Left renal cortex interstitium (tissue), 4 donors: ENCODE results near the gene VSIG8. TPM values are rescaled to one million over a fixed set of nuclear protein-coding genes. Genes with fewer than 3 reads are reported as not detected.

Experiments used
- DNase-seq, 4 donors: peaks; one replicate each; pipeline ENCODE4 v3.0.0-alpha.2; 2013; ENCODE audit warnings: low read depth in 4 of 4, low spot score in 2 of 4, missing footprints in 1 of 4
- polyA plus RNA-seq, 4 donors: library from polyadenylated mRNA; unstranded; fragments of 120-200 nt; gene quantifications; one replicate each; pipeline ENCODE4 v1.2.1, GENCODE V29; 2013; ENCODE audit not compliant: insufficient read length in 4 of 4

VSIG8 gene
- polyA plus RNA-seq, 4 donors: 0.39 to 1.2 (median 0.65) TPM

DNA sequence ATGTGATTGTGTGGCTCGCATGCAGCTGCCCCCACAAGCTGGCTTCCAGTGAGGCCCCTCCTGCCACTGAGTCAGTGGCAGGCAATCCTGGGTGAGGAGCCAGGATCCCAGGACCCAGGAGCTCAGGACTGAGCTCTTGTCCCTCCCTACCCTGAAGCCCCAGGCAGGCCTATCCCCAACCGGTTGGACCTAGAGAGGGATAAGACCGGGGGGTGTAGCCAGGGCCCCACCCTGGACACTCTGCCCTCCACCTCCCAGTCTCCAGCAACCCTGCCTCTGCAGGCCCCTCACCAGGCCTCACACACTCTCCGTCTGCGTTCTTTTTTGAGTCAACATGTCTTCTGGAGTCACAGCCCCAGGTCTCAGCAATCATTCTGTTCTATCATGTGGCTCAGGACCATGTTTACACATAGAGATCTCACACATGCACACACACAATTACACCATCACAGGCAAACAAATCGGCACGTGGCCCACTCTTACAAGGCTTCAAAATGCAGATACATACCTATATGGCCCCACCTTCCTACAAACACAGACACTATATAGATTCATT, 2.6 kb downstream of the VSIG8 start:
- DNase-seq: no peak

DNA sequence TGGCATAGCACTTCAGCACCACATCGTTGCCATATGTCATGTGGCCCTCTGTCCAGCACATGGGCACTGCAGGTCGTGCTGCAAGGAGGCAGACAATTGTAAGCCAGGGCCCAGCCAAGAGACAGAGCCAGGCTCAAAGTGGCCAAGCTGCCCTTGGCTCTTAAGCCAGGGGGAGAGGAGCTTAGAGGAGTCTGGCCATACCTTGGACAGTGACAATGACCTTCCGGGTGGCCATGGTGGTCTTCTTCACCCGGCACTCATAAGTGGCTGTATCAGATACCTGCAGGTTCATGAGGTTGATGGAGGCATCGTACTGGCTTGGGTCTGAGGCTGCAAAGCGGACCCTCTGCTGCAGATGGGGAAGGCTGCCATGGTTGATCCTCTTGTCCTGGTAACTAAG, 4.6 kb downstream of the VSIG8 start:
- no peak for DNase-seq

- DNase-seq: no peak
Measured at GRCh38 chr1:159856576-159856975, 5.9 kb downstream of the VSIG8 start.

GRCh38 chr1:159855709-159856108, 6.7 kb downstream of the VSIG8 start:
- no peak for DNase-seq

DNA sequence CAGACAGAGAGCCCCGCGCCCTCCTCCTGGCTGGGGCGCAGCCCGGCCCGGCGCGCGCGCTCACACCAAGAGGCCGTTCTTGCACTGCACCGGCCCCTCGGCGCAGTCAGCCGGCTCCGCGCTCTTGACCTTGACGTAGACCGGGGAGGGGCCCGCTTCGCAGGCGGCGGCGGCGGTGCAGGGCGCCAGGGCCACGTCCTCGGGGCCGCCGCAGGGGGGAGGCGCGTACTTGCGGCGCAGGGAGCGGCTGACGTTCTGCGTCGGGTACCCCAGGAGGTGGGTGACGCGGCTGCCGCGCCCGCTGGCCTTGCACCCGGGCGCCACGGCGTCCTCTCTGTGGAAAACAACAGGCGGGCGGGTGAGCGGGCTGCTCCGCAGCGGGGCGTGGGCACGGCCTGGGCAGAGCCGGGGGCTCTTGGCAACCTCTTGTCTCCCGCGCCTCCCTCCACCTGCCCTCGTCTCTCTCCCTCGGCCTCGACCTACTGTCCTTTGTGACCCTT, 7.7 kb downstream of the VSIG8 start:
- DNase-seq: peak in 3 of 4 donors; percentile 52 to 61 (median 56)

- peak in 2 of 4 donors; percentile 50 to 57 for DNase-seq
Measured at GRCh38 chr1:159854116-159854692, 8.3 kb downstream of the VSIG8 start.

GRCh38 chr1:159853417-159854115, 8.9 kb downstream of the VSIG8 start:
- DNase-seq: no peak

DNA sequence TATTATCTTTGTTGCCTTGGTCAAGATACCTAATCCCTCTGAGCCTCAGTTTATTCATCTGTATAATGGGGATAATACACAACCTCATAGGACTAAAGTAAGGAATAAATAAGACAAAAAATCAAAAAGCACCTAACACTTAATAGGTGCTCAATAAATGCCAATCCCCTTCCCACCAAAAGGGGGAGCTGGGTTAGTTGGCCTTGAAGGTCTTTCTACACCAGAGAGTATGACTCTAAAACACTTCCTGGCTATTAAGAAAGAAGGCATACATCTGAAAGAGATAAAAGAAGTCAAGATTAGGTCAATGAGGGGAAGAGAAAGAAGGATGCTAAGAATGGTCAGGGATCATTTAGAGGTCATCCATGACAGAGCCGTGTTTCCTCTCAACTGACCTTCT, 11.1 kb downstream of the VSIG8 start:
- DNase-seq: no peak

DNA sequence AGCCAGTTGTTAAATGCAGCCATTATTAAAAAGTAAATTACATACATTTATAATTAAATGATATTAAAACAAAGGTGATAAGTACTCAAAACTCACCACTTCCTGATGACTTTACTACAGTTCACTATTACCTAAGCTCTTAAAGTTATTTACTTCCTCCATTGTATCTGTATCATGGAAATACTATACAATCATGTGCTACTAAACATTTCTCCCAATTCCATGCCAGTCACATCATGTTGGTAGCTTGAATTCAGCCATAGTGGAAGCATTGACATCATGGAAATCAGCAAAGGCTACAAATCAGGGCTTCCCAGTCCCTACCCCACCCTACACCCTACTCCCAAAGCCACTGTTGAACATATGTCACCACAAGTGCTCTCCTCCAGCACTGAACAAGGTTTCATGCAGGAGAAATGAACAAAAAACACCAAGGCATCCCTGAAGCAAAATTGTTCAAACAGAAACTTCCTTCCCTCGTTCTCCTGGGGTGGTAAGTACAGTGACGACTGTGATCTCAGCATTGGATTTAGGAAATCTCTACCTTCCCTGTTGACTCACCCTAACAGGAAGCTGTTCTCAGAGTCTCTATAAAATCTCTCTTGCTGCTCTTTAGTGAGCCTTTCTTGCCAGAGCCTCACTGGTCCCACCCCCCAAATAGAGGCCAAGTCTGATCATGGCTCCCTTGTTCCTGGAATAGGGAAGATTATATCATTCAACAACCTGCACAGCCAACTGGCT, 12.7 kb downstream of the VSIG8 start:
- no peak for DNase-seq

GRCh38 chr1:159848326-159848725, 14.1 kb downstream of the VSIG8 start:
- DNase-seq: no peak

DNA sequence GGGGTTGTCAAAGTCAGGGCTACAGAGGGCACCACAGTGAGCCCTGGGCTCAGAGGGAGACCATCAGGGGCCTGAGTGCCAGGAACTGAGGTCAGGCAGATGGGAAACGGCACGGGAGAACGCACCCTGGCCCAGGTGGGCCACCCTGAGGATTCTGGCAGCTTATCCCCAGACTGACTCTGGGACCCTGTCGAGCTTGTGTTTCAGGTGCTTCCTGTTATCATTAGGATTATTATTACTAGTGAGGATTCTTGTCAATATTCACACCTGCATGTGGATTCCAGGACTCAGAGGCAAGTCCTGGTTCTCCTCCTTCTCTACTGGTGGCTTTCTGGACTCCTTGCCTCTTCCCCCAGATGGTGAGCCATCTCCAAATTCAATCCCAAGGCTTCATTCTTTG, 15.2 kb downstream of the VSIG8 start:
- no peak for DNase-seq

- peak in 1 of 4 donors; percentile 27 for DNase-seq
Measured at GRCh38 chr1:159845751-159846629, 16.5 kb downstream of the VSIG8 start.

GRCh38 chr1:159843459-159843858, 19.0 kb downstream of the VSIG8 start:
- DNase-seq: no peak

- no peak for DNase-seq
Measured at GRCh38 chr1:159841749-159842148, 20.7 kb downstream of the VSIG8 start.

DNA sequence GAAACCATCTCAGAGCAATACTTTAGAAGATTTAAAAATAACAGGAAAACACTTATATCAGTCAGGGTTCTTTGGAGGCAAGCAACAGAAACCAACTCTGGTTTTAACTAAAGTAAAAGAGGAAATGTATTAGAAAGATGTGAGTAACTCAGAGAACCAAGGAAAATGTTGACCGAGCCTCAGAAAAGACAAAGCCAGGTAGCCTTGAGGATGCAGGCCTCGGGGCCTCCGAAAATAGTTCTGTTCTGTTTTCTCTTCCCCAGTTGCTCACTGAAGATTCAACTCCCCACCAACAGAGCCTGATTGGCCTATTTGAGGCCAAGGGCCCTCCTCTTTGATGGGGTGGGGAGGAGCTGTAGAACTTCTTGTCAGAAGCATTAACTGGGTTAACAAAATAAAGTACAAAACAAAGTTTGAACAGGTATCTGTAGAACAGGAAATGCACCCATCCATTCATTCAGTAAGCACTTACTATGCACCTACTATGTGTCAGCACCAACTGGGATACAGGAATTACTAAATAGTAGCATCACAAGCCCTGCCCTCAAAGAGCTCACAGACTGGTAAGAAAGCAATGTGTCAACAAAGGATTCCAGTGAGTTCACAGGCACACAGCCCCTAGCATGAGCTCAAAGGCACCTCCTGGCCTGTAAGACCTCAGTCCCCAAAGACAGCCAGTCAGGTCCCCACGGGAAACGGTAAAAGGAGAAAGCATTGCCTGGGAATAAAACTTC, 23.2 kb downstream of the VSIG8 start:
- DNase-seq: no peak

- no peak for DNase-seq
Measured at GRCh38 chr1:159838715-159839114, 23.7 kb downstream of the VSIG8 start.

GRCh38 chr1:159835862-159836525, 26.5 kb downstream of the VSIG8 start:
- DNase-seq: no peak

GRCh38 chr1:159835356-159835755, 27.1 kb downstream of the VSIG8 start:
- no peak for DNase-seq

DNA sequence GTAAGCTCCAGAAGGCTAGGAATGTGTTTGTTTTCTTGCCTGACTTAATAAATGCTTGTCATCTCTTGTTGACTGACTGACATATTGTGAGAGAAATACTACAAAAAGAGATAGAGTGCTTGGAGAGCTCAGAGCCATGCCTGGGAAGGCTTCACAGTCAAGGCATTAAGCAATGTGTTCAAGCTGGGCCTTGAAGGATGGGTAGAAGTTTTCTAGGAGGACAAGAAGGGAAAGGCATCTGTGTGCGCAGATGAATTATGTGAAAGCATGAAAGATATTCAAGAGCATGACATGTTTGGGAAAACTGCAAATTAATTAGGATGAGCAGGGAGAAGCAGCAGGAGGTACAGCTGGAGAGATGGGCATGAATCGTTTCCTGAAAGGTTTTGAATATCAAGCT, 30.1 kb downstream of the VSIG8 start:
- DNase-seq: no peak
